NCI-H2029 treated with DMSO at 0.1 percent for 48 hours (cell line): ENCODE data around the gene EPAS1.

Experiments
- DNase-seq: peaks from one replicate; lab custom pipeline; 2025; lab: John Stamatoyannopoulos, UW

The EPAS1 gene

GRCh38 chr2:46325182-46325928 lies 28.1 kb downstream of the EPAS1 start:
- DNase-seq, result no peak

GRCh38 chr2:46326231-46326980 lies 29.2 kb downstream of the EPAS1 start:
- DNase-seq, result peak; percentile 33

DNA sequence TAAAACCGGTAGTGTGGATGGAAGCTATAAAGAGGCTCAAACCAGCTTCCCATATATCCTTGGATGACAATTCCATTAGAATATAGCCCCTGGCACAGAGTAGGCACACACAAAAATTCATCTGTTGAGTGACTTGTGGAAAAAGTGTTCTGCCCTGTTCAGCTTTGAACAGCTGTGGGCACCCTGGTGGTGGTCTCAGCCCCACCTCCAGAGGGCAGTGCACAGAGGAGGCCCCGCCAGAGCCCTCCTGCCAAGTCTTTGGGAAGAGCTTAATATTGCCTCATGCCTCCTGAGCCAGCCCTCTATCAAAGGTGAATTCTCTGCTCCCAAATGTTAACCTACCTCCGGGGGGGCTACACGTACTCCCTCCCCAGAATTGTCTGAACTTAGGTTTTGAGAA lies 30.4 kb downstream of the EPAS1 start:
- no peak for DNase-seq

- no peak for DNase-seq
Observed at GRCh38 chr2:46328291-46328690, 31.1 kb downstream of the EPAS1 start.

DNA sequence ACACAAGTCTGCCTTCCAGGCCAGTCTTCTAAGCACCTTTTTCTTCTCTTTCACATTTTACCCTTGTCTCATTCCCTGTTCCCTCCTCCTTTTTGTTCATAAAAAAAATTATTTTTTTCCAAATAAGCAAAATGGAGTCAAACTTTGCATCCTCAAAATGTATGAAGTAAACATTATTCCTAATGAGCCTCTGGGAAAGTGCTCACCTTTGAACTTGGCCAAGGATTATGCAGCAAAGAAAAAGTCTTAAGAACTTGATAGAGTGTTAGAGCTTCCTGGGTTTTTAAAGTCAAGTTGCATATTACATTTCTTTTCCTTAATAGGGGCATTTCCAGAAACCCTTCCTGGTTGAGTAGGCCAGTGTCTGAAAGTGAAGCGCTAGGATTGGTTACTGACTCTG lies 31.6 kb downstream of the EPAS1 start:
- DNase-seq, result no peak

DNA sequence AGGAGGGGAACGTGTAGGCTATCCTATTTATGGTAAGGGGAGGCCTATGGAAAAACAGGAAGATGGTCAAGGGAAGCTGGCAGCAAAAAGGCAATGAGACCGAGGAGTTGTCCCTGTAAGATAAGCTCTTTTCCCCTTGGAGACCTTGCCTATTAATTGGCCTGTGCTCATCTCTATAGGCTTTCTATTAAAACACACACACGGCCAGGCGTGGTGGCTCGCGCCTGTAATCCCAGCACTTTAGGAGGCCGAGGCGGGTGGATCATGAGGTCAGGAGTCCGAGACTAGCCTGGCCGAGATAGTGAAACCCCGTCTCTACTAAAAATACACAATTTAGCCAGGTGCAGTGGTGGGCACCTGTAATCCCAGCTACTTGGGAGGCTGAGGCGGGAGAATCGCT lies 32.1 kb downstream of the EPAS1 start:
- DNase-seq, result no peak

DNA sequence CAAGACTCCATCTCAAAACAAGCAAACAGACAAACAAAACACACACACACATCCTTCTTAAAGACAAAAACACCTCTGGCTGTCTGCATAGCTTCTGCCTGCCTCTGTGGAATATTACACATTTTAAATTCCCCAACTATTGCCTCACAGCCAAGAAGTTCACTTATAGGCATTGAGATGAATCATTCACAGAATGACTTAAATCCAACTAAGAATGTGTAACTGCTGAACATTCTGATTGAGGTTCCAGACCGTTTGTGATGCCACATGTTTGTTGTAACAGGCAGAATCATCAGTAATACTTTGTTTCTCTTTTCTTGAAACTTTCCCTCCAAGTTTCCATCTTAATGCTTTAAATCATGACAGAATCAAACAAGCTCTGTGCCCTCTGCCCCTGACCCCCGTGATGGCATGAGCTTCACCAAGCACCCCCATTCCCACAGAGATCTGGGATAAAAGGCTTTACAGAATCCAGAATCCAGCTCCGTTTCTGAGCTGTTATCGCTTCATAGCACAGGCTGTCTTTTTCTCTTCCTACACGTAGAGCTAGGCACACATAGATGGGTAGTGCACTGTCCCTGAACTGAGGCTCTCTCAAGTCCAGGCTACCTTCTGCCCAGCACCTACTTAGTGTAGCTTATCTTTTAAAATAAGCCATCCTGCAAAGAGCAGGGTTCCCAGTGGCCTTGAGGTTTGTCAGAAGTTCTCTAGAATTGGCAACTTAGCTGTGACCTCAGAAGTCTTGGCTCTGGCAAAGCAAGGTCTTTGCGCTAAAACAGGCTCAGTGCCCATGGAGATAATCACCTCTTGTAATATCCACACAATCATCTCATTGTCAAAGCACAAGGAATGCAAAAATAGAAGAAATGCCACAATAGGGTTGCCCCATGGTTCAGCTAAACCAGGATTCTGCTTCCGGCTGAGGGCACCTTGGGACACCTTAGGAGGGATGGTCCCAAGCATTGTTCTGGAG lies 32.9 kb downstream of the EPAS1 start:
- no peak for DNase-seq

- no peak for DNase-seq
Observed at GRCh38 chr2:46331109-46331766, 34.0 kb downstream of the EPAS1 start.

- DNase-seq, result no peak
Observed at GRCh38 chr2:46332686-46333281, 35.6 kb downstream of the EPAS1 start.

GRCh38 chr2:46333912-46334311 lies 36.7 kb downstream of the EPAS1 start:
- no peak for DNase-seq

GRCh38 chr2:46334389-46335271 lies 37.4 kb downstream of the EPAS1 start:
- DNase-seq, result no peak

GRCh38 chr2:46335391-46336282 lies 38.4 kb downstream of the EPAS1 start:
- DNase-seq, result peak; percentile 16

GRCh38 chr2:46336283-46336959 lies 39.2 kb downstream of the EPAS1 start:
- DNase-seq, result no peak

DNA sequence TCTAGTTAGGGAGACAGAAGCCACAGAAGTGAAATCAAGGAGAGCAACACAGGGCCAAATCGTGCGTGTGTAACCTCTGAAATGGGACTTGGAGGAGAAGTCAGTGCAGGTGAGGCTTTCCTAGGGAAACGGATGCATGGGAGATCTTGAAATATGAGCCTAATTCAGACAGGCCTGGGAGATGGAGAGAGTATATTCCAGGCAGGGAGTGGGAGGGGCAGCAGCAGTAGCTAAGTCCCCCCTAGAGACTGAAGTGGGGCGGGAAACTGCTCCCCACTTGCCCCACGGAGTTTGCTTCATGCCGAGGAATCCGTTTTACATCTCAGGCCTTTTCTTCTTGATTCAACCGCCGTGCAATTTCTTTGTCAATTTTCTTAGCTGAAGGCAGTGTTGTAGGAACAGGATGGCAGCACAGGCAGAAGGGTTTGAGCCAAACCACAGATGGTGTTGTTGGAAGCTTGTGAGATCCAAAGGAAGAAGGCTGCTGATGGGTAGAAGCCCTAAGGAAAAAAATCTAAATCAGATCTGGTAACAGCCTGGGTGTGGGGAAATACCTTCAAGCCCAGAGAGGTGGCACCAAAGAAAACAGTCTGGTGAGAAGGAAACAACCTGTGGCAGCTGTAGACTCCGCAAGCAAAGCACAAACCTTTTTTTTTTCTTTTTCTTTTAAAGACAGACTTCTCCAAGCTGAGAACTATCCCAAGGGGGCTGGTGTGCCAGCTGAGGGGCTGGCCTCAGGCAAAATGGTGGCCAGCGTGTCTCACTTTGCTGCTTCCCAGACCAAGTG lies 40.2 kb downstream of the EPAS1 start:
- no peak for DNase-seq

DNA sequence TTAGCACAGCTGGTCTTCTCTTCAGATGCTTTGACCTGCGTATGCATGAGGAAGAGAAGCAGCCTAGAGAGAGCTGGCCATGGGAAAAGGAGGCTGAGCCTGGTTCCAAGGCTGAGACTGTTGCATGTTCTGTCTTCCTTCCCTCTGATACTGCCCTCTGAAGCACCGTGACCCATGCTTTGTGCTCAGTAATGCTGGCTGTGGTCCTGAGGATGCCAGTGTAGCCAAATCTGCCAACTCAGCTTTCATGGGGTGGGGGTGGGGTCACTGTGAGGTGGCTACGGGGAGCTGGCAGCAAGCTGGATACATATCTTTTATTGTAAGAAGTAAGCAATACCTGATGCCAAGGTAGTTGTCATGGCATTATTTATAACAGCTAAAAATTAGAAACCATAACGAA lies 41.5 kb downstream of the EPAS1 start:
- no peak for DNase-seq

DNA sequence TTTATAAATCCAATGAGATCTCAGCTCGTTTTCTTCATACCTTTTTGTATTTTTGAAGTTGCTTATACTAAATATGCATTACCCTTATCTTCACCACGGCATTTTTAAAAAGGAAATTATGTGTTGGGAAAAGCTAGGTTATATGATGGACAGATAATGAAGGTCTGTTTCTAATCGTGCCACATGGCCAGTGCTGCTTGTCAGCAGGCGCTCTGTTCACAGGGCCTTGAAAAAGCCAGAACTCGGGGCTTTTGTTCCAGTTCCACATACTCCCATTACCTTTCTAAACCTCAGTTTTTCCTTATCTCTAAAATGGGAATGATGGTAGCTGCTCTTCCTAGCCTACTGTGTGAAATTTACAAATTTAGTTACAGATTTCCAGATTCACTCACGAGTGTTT lies 42.0 kb downstream of the EPAS1 start:
- no peak for DNase-seq

GRCh38 chr2:46339676-46340459 lies 42.7 kb downstream of the EPAS1 start:
- DNase-seq, result no peak
